ENCODE data around the gene PLCH2. TPM values are rescaled to one million over a fixed set of nuclear protein-coding genes. Genes with fewer than 3 reads are reported as not detected.

PLCH2 gene
- total RNA-seq, 1 donor from 2014 or later = 30.7 TPM

- Histone ChIP-seq H3K27me3 (no peaks in the 10 kb centered on the region), H3K4me3 (no peak overlapping the region), H3K27ac (no peak overlapping the region), H3K36me3 (no peaks in the 10 kb centered on the region), H3K4me1 (peaks cover 3% of the 10 kb centered on the region), H3K9me3 (no peaks in the 10 kb centered on the region)
- no peak for TF ChIP-seq POLR2AphosphoS5 (IDR thresholded peaks at IDR 0.05; ENCODE audit: insufficient read depth in 1 of 2, low read depth in 1 of 2)
- TF ChIP-seq, protein P1, sequence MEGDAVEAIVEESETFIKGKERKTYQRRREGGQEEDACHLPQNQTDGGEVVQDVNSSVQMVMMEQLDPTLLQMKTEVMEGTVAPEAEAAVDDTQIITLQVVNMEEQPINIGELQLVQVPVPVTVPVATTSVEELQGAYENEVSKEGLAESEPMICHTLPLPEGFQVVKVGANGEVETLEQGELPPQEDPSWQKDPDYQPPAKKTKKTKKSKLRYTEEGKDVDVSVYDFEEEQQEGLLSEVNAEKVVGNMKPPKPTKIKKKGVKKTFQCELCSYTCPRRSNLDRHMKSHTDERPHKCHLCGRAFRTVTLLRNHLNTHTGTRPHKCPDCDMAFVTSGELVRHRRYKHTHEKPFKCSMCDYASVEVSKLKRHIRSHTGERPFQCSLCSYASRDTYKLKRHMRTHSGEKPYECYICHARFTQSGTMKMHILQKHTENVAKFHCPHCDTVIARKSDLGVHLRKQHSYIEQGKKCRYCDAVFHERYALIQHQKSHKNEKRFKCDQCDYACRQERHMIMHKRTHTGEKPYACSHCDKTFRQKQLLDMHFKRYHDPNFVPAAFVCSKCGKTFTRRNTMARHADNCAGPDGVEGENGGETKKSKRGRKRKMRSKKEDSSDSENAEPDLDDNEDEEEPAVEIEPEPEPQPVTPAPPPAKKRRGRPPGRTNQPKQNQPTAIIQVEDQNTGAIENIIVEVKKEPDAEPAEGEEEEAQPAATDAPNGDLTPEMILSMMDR (IDR thresholded peaks at IDR 0.05) = no peak
- TF ChIP-seq POLR2A (IDR thresholded peaks at IDR 0.05) = no peak
- intact Hi-C loops (cut with DNase I) = no loop called here
- DNase-seq (ENCODE audit: extremely low spot score in 2 of 2) = no peak
Measured at GRCh38 chr1:2474933-2475371, 1.1 kb upstream of the PLCH2 start.

DNA sequence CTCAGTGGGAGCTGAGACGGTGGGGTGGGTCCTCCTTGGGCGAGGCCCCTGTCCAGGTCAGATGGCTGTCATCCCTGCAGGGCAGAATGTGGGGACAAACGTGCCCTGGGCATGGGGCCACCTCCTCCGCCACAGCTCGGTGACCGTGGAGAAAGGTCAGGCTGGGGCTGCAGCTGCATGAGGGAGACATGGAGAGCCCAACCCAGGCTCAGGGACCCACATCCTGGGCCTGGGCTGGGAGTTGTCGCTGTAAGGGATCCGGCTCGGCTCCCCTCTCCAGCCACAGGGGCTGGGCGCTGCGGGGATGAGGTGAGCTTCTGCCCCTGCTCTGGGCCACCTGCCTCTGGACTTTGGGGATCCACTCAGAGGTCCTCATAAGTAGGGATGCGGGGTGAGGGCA, 518 bp upstream of the PLCH2 start:
- H3K27me3 ChIP-seq = no peaks in the 10 kb centered on the region
- H3K4me1 ChIP-seq = peaks cover 9% of the 10 kb centered on the region
- no peaks in the 10 kb centered on the region for H3K36me3 ChIP-seq

GRCh38 chr1:2477309-2477708, 1.2 kb downstream of the PLCH2 start:
- no peak for DNase-seq (ENCODE audit: extremely low spot score in 2 of 2)
- H3K27ac ChIP-seq = no peak overlapping the region
- TF ChIP-seq, protein P1 (IDR thresholded peaks at IDR 0.05) = no peak
- no peak for TF ChIP-seq POLR2A (IDR thresholded peaks at IDR 0.05)
- TF ChIP-seq POLR2AphosphoS5 (IDR thresholded peaks at IDR 0.05; ENCODE audit: insufficient read depth in 1 of 2, low read depth in 1 of 2) = no peak
- H3K4me1 ChIP-seq = peaks cover 22% of the 10 kb centered on the region
- no peaks in the 10 kb centered on the region for H3K27me3 ChIP-seq
- intact Hi-C loops (cut with DNase I) = no loop called here
- no peaks in the 10 kb centered on the region for H3K36me3 ChIP-seq
- H3K4me3 ChIP-seq = no peak overlapping the region
- no peaks in the 10 kb centered on the region for H3K9me3 ChIP-seq

More for the DNA sequence above, 518 bp upstream of the PLCH2 start:
- no peak for DNase-seq (ENCODE audit: extremely low spot score in 2 of 2)
- intact Hi-C loops (cut with DNase I) = no loop called here
- Histone ChIP-seq H3K4me3 (no peak overlapping the region), H3K27ac (no peak overlapping the region), H3K9me3 (no peaks in the 10 kb centered on the region)
- TF ChIP-seq, protein P1 (IDR thresholded peaks at IDR 0.05) = no peak
- TF ChIP-seq POLR2A (IDR thresholded peaks at IDR 0.05) (no peak), POLR2AphosphoS5 (IDR thresholded peaks at IDR 0.05; ENCODE audit: insufficient read depth in 1 of 2, low read depth in 1 of 2) (no peak)

DNA sequence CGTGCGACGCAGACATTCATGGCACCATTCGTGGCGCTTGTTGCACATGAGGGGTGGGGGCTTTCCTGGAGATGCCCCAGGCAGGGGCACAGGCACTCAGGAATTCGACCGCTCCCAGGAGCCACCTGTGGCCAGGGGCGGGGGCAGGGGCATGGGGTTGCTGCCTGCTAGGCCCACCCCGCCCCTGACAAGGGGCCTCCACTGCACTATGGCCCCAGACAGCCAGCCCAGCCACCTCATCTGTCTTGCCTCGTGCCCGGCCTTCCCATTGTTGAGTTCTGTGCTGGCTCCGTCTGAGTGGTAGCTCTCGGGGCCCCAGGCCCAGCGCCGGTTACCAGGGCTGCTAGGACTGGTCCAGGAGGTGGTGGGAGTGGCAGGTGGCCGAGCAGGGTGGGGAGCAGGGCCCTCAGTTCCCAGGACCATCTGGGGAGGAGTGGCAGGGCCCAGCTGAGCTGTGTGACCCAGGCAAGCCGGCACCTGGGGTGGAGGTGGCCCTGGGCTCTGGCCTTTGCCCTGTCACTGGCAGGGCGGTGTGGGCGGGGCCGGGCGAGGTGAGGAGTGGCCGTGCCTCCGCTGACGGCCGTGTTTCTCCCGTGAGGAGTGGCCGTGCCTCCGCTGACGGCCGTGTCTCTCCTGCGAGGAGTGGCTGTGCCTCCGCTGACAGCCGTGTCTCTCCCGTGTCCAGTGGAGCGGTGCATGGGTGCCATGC, 1.9 kb downstream of the PLCH2 start:
- H3K4me1 ChIP-seq = peaks cover 22% of the 10 kb centered on the region
- no peak for DNase-seq (ENCODE audit: extremely low spot score in 2 of 2)
- H3K27ac ChIP-seq = no peak overlapping the region
- H3K36me3 ChIP-seq = no peaks in the 10 kb centered on the region
- H3K27me3 ChIP-seq = no peaks in the 10 kb centered on the region
- intact Hi-C loops (cut with DNase I) = no loop called here
- H3K4me3 ChIP-seq = no peak overlapping the region
- no peaks in the 10 kb centered on the region for H3K9me3 ChIP-seq
- TF ChIP-seq, protein P1 (IDR thresholded peaks at IDR 0.05) = no peak
- TF ChIP-seq POLR2A (IDR thresholded peaks at IDR 0.05) (no peak), POLR2AphosphoS5 (IDR thresholded peaks at IDR 0.05; ENCODE audit: insufficient read depth in 1 of 2, low read depth in 1 of 2) (no peak)

DNA sequence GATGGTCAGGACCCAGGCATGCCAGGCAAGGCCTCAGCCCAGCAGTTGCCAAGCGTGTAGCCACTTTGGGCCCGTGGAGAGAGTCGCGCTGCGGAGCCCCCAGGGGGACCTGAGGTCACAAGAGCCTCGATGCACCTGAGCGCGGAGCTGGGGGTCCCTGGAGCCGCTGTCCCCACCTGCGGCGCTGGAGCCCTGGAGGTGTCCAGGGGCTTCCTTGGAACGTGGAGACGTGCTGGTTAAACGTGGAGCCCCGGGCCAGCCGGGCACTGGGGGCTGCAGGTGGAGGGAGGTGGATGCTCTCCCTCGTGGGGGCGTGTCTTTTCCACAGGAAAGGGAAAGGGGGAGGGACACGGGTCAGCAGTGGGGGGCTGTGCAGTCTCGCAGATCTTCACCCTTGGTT, 3.1 kb downstream of the PLCH2 start:
- intact Hi-C loops (cut with DNase I) = no loop called here
- peaks cover 22% of the 10 kb centered on the region for H3K4me1 ChIP-seq
- no peaks in the 10 kb centered on the region for H3K9me3 ChIP-seq
- no peak overlapping the region for H3K4me3 ChIP-seq
- no peak for DNase-seq (ENCODE audit: extremely low spot score in 2 of 2)
- H3K36me3 ChIP-seq = no peaks in the 10 kb centered on the region
- TF ChIP-seq, protein P1 (IDR thresholded peaks at IDR 0.05) = no peak
- TF ChIP-seq POLR2AphosphoS5 (IDR thresholded peaks at IDR 0.05; ENCODE audit: insufficient read depth in 1 of 2, low read depth in 1 of 2) (no peak), POLR2A (IDR thresholded peaks at IDR 0.05) (no peak)
- no peak overlapping the region for H3K27ac ChIP-seq
- H3K27me3 ChIP-seq = no peaks in the 10 kb centered on the region
